Measurements from ENCODE around the gene P4HA2.

P4HA2 gene

DNA sequence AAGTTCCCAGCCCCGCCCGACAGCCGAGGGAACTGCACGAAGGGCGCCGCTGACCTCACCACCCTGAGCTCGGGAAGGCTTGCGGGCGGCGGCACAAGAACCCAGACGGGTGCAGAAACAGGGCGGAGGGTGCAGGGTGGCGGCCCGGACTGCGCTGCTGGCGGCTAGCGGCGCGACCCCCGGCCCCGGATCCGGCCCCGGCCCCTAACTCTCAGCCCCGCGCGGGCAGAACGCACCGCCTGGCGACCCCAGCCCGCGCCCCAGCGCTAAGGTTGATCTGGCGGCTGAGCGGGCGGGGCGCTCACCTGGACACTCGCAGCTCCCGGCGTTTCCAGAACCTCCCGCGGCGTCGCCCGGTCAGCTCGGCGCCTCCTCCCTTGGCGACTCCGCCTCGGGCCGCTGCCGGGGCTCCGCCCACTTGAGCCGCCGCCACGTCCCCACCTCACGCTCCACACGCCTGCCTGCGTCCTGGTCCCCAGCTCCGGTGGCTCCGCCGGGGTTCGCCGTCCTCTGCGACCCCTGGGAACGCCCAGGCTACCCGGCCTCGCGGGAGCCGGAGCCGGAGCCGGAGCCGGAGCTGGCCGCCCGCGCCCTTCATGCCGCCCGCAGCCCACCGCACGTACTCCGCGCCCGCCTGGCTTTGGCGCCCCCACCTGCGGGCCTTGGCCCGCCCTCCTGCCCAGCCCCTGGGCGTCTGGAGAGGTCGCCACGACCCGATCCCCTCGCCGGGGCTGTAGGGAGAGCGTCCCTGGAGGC lies at the start of gene P4HA2:
Gene P4HA2, minus strand, starts transcription at position 369 of the 756 bp plus-strand sequence. CDS start 9,227 bp downstream, outside the sequence.
- DNase-seq (ENCODE audit: low read depth) = peak; percentile 6

DNA sequence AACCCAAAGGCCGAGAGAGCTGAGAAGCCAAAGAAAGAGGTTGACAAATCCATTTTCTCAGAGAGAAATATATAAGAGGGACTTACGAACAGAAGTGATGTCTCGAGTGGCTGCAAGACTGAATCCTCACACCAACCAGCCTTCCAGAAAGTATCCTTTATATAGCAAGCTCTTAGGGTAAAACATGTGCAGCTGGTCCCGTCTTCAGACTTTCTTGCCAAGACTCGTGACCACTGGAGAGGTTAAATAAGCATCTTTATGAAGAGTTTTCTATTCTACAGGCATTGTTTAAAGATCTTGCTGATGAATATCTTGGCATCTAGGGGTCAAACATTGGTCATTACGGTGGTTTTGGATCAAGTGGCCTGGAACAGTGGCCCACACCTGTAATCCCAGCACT lies 49.6 kb upstream of the P4HA2 start:
- no peak for DNase-seq (ENCODE audit: low read depth)

DNA sequence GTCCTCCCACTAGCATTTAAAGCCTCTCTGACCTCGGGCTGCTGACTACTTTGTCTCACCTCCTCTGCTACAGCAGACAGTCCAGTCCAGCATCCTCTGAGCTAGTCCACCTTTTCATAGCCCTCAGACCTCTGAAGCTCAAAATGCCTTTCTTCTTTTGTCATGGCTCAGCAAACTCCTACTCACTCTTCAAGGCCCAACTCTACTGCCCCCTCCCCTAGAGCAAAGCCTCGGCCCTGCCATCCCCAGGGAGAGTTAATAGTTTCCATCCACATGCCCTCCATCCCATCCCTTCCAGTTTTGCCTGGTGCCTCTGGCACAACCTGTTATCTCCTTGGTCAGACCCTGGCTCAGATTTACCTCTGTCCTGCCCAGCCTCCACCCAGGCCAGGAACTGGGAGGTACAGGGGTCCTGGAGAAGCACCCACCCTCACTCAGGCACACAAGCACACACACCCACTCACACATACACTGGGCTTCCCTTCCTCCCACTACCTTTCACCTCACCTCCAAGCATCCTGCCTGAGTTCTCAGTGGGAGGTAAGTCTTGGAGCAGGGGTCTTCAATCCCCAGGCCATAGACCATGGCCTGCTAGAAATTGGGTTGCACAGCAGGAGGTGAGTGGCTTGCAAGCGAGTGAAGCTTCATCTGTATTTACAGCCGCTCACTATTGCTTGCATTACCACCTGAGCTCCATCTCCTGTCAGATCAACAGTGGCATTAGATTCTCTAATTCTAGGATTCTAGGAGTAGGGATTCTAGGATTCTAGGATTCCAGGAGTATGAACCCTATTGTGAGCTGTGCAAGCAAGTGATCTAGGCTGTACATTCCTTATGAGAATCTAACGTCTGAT lies 47.9 kb upstream of the P4HA2 start:
- no peak for DNase-seq (ENCODE audit: low read depth)

DNA sequence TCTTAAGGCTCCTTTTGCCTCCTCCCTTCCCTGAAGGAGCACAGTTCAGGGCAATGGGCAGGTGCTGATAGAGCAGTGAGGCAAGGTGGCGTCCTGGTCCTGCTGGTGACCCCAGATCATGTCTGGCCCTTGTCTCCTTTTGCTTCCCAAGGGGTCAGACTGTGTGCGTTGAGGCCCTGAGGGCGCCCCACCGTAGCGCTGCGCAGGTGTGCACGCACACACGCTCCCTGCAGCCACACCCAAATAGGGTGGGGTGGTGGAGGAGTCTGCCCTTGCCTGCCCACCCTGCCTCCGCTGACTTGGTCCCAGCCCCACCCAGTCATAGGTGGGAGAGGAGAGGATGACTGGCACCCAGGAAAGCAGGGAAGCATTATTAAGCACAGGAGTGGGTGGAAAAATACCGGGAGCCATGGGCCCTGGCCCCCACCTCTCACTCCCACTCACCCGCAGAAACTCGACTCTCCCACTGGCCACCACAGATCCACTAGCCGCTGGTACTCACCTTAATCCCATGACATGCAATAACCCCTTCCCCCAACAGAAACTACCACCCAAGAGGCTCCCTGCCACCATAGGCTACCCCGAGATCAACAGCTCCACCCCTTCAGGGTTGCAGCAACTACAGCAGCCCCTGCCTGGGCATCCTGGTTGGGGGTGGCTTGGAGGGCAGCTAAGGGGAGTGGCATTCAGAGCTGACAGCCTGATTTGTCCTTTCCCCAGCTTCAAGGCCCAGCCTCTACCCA lies 46.6 kb upstream of the P4HA2 start:
- no peak for DNase-seq (ENCODE audit: low read depth)

DNA sequence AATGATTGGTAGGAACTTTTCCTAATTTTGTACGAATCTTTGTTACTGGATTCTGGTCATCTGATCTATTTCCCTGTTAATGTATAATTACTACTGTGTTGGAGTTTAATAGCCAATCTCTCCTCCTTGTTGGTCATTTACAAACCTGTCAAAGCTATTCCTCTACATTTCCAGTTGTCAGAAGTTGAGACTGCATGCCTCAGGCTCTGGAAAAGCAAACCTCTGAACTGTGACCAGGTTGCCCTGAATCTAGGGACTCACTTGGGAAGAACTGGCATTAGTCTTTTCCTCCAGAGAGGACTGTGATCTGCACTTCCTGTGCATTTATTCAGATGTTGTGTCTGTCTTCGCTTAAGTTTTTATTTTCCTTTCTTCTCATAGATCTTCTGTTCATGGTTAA lies 46.0 kb upstream of the P4HA2 start:
- no peak for DNase-seq (ENCODE audit: low read depth)

DNA sequence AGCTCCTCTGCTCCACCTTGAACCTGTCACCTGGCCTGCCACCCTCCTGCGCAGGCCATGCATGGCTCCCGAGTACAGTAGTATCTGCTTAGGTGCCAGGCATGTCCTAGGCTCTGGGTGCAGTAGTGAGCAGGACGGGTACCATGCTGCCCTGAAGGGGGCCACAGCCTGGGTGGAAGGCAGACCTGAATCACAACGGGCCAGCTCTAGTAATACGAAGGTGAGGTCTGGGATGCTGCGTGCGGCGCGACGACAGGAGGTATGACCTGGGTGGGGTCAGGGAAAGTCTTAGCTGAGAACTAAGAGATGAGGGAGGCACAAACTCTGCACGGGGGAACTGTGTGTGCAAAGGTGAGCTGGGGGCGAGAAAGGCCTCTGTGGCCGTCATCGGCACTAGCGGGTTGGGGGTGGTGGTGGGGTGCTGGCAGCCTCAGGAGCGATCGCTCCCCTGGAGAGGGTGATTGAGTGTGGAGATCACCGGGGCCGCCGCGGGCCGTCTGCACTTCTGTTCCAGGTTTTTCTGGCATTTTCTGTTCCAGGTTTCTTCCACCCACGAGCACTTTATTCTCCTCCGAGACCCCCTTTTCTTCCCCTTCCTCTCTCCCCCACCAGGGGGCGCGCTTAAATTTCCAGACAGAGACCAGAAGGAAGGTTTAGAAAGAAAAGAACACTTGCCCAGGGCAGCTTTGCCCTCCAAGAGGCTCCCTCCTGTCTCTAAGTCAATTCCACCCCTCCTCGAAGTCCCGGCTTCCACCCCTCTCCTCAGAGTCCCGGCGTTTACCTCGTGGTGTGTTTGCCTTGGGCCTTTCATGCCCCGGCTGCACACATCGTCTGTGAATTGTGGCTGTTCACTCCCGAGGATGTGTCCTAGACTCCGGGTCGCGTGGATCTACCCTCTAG lies 44.9 kb upstream of the P4HA2 start:
- DNase-seq (ENCODE audit: low read depth) = peak; percentile 37

DNA sequence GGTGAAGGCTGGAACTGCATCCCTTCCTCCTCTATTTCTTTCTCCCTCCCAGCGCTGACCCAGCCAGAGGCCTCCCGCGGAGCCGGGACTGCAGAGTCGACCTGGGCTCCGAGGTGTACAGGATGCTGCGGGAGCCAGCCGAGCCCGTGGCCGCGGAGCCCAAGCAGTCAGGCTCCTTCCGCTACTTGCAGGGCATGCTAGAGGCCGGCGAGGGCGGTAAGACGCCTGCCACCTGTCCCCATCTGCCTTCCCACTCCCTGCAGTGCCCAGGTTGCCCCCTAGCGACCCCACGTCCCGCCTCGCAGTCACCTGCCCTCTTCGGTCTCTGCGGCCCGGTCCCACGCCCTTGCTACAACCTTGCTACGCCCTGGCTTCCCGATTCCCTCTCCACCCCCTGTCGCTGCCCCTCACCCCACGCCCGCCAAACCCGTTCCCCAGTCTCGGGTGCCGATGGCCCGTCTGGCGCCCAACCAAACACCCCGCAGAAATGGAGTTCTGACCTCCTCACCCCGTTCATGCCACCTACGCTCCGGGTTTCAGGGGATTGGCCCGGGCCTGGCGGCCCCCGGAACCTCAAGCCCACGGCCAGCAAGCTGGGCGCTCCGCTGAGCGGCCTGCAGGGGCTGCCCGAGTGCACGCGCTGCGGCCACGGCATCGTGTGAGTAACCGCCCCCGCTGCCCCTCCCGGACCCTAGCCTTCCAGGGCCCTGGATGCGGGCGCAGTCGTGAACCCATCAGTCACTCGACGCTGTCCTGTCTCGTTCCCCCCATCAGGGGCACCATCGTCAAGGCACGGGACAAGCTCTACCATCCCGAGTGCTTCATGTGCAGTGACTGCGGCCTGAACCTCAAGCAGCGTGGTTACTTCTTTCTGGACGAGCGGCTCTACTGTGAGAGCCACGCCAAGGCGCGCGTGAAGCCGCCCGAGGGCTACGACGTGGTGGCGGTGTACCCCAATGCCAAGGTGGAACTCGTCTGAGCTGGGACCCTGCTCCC lies 43.9 kb upstream of the P4HA2 start:
- no peak for DNase-seq (ENCODE audit: low read depth)

DNA sequence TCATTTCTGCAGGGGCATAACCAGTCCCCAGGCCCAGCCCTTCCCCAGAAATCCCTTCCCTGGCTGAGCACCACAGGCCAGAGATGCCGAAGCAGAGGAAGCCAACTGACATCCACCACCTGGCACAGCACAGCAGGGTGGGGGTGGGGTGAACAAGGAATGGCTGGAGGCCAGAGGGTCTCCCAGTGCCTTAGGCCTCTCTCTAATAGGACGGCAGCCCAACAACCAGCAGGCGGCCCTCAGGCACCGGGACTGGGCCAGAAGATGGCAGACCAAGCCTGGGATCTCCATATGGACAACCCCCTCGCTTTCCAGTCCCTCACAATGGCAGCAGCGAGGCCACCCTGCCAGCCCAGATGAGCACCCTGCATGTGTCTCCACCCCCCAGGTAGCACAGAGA lies 43.1 kb upstream of the P4HA2 start:
- DNase-seq (ENCODE audit: low read depth) = no peak

DNA sequence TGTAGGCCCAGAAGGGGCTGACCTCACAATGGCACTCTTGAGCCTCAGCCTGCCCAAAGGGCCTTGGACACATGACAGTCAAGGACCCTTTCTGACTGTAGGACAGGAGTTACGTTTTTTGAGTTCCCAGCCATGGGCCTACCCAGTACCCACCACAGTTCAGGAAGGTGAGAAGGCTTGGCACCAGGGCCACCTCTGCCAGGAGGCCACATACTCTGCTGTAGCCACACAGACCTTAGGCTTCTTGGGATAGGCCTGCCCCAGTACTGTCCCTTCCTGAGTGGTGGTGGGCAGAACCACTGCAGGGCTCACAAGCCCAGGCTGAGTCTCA lies 42.6 kb upstream of the P4HA2 start:
- no peak for DNase-seq (ENCODE audit: low read depth)

DNA sequence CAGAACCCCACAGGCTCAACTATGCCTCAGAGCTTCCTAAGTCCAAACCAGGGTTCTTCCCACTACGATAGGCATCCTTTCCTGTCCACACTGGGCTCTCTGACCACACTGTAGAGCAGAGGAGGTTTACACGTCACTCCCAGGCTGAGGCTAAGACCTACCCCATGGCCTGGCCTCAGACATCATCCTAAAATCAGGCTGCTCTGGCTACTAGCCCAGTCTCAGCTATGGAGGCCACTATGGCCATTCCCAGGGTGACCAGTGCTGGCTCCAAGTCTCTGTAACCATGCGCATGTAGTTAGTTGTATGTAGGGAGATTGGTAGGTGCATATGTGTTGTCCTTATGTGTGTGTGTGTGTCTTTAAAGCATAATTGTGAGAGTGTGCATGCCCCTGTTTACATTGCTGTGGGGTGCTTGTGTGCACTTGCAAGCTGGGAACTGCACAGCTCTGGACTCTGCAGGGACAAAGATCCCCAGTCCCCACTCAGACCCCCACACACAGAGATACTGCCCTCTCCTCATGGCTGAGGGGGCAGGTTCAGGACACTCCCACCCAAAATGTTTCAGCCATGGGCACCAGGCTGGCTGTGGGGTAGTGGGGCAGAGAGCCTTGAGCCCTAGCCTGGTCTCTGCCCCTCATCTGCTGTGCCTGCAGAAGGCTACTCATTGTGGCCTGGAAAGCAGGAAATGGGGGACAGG lies 42.1 kb upstream of the P4HA2 start:
- no peak for DNase-seq (ENCODE audit: low read depth)

DNA sequence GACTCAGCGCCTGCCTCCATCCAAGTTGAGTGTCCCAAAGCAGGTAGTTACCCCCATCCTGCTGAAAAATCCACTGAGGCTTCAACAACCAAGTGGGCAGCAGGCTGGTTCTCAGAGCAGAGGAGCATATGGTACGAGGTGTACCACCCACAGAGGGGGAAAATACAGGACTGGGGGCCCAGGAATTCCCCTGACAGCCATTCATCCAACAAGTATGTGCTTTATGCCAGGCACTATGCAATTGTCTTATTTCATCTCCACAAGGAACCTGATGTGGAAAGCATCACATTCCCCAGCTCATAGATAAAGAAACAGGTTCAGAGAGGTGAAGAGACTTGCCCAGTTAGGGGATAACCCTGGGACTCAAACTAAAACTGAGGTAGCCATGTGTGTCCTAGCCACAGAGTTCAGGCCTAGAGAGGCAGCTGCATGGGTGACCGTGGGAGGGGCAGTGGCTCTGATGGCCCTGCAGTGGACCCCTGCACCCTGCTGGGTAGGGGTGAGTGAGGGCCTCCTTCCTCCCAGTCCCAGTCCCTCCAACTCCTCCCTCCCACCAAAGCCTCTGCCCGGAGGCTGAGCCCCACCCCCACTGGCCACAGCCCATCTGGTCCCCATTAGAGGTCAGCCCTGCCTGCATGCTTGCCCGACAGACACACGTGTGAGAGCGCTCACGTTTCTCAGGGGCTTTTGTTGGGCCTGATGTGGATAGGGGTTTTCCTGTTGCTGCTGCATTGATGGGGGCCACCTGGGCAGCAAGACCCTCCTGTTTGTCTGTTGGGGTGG lies 41.3 kb upstream of the P4HA2 start:
- no peak for DNase-seq (ENCODE audit: low read depth)

DNA sequence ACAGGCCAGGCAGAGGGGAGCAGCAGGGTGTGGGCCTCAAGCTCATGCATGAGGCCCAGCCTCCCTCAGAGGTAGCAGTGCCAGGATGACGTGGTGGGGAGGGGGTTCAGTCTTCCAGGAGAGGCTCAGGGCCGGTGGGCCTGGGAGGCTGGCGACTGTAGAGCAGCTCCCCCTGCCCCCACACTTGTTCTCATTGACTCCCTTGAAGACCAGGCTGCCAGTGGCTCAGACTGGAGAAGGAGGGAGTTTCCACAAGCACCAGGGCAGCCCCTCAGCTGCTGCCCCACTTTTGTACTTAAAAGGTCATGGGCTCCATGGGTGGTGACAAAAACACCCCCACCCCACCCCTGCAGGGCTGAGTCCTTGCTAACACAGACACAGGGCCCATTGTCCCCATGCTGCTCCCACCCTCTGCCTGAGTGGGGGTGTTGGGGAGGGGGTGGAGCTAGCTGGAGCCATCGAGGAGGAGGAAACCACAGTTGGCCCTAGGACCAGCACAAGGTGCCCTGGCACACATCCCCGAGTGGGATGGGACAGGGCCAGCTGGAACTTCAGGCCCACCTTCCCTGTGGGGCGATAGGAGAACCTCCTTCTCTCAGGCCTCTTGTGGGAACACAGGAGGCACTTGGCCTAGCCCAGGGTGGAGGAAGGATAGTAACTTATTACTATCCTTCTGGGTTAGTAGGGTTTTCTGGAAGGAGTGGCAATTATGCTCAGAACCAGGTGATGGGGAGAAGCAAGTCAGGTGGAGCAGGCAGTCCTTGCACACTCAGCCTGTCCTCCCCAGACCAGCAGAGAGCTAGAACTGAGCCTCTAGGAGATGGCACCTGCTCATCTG lies 40.5 kb upstream of the P4HA2 start:
- no peak for DNase-seq (ENCODE audit: low read depth)

DNA sequence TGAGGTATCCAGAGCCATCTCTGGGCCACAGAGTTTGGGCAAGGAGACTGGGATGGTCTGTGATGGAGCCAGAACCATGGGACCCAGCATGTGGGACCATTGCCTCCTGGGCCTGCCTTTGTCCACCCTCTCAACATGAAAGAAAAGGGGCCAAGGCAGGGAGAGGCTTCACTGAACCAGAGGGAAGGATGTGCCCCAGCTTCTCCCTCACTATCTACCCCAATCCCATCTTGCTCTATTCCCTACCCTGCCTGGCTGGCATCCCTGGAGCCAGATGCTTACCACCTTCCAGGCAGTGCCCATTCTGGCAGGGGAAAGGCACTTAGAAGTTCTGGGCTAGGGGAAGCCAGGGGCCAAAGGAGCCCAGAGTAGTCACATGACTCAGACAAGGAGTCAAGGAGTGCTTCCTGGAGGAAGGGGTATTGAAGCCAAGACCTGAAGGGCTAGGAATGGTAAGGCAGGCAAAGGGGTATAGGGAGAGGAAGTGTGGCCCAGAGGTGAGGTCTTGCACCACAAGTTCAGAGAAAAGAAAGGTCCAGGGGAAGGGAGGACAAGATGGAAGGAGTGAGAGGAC lies 39.6 kb upstream of the P4HA2 start:
- DNase-seq (ENCODE audit: low read depth) = no peak

DNA sequence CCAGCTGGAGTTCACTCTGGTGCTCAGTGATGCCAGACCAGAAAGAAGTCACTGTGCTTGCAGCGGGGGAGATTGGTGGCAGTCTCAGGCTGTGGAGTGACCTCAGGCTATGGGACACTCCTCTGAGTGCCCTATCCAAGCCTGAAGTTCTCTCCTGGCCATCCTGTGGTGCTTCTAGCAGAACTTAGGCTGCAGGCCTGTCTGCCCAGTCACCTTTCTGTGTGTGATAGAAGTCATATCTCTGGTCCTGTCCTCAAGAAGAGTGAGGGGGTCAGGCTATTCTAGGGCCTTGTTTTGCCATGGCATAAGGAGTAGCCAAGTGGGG lies 39.1 kb upstream of the P4HA2 start:
- no peak for DNase-seq (ENCODE audit: low read depth)

DNA sequence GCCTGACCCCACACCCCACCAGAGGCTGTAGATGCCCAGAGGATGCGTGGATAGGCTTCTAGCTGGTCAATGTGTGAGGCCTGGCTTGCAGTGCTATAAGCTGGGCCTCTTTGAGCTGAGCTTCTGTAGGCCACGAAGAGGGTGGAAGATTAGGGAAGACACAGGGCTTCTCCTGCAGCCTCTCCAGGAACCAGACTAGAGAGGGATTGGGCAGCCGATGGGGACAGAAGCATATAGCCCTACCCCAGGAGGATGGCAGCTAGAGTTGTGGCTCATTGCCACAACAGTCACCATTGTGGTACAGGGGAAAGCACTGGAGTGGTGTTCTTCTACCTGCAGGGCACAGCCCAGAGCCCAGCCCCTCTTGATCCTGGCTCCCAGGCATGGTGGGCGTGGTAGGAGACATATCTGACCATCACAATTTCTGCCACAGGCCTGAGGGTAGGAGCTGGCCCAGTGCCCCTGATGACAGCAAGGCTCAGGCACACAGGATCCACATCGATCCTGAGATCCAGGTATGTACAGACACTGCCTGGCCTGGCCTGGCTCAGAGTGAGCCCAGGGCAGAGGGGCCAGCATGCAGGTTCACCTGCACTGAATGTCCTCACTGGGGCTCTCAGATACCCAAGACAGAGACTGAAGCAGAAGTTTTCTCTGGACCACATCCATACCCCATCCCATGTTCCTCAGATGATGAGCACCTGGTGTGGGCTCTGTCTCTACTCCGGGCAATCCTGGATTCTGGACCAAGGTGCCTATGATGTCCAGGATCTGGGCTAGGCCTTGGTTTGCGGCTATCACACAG lies 38.6 kb upstream of the P4HA2 start:
- no peak for DNase-seq (ENCODE audit: low read depth)

DNA sequence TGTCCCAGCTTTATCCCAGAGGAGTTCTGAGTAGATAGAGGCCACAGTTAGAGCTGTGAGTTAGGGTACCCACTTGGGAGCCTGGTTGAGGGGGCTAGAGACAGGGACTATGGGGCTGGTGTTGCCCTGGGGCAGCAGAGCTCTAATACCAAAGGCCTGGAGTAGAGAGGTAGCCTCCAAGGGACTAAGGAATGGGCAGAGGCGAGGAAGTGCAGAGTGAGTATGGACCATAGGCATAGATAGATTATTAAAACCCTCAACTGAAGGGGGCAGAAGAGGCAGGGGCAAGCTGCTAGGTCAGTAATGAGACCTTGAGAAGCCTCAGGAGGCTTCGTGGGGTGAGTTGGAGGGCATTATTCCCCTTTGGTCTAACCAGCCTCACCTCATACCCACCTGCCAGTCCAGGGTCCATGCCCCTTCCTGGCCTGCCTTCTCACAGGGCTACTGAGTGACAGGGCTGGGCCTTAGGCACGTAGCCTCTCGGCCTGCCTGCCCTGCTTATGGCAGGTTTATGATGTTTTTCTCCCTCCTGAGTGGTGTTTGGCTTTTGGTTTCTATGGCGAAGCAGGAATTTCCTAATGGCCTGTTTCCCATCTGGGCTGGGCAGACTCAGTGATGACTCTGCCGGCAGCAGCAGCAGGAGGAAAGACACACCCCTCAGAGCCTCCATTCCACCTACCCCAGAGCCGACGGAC lies 37.8 kb upstream of the P4HA2 start:
- no peak for DNase-seq (ENCODE audit: low read depth)

All from stimulated activated CD8-positive, alpha-beta memory T cell treated with anti-CD3 and anti-CD28 coated beads, Interleukin-12 subunit alpha, Interleukin-12 subunit beta, amount 100 ng/mL, for 4 hours (primary cell).